H1 (cell line): Measurements from ENCODE around the gene GFOD1. TPM values are rescaled to one million over a fixed set of nuclear protein-coding genes. Genes with fewer than 3 reads are reported as not detected.

Experiments used
- CTCF ChIA-PET: fragments of 300-600 bp; sonication (Branson Sonifier 250); formaldehyde crosslinking; loops from one replicate; lab custom pipeline; 2021; ENCODE audit not compliant: partially characterized antibody; lab: Charles Lee
- POLR2A ChIA-PET: fragments of 300-600 bp; sonication (Branson Sonifier 250); formaldehyde crosslinking; loops from one replicate; lab custom pipeline; 2021; ENCODE audit warnings: inconsistent platforms; ENCODE audit not compliant: partially characterized antibody; lab: Charles Lee
- DNase-seq, 2 experiments: peaks; one replicate each; pipeline versions ENCODE4 v3.0.0 to v3.0.0-alpha.2; 2010 to 2022; ENCODE audit warnings: low spot score in 2 of 2, low read depth in 1 of 2, mixed read lengths in 1 of 2
- FAIRE-seq: peaks from 2 replicates; lab custom pipeline; 2011; peaks lifted over from hg19 to GRCh38; lab: Jason Lieb, UNC
- H2AFZ ChIP-seq: 2 replicates; pipeline ENCODE4 v1.8.1; 2012; ENCODE audit warnings: low read length, inconsistent platforms
- H2AK5ac ChIP-seq: 2 replicates; pipeline ENCODE4 v1.6.1; 2013; ENCODE audit warnings: low read depth, low read length
- H2BK120ac ChIP-seq: replicated peaks from 2 replicates; pipeline ENCODE3; 2013; ENCODE audit warnings: low read depth, low read length, inconsistent platforms
- H2BK12ac ChIP-seq: 2 replicates; pipeline ENCODE4 v1.6.1; 2013; ENCODE audit warnings: low read depth, low read length
- H2BK15ac ChIP-seq: 2 replicates; pipeline ENCODE4 v1.6.1; 2013; ENCODE audit warnings: low read length
- H2BK20ac ChIP-seq: 2 replicates; pipeline ENCODE4 v1.6.1; 2013; ENCODE audit warnings: low read length
- H2BK5ac ChIP-seq: 2 replicates; pipeline ENCODE4 v1.6.1; 2013; ENCODE audit warnings: low read depth, low read length
- H3K14ac ChIP-seq: 2 replicates; pipeline ENCODE4 v1.6.1; 2013; ENCODE audit warnings: inconsistent platforms; ENCODE audit not compliant: insufficient read length
- H3K18ac ChIP-seq: 2 replicates; pipeline ENCODE4 v1.6.1; 2013; ENCODE audit warnings: low read length; ENCODE audit errors: extremely low read depth
- H3K23ac ChIP-seq: 2 replicates; pipeline ENCODE4 v1.6.1; 2013; ENCODE audit warnings: inconsistent platforms; ENCODE audit not compliant: insufficient read length
- H3K23me2 ChIP-seq: 2 replicates; pipeline ENCODE4 v1.6.1; 2013; ENCODE audit warnings: low read depth, low read length
- H3K27ac ChIP-seq: 2 replicates; pipeline ENCODE4 v1.6.1; 2011; ENCODE audit warnings: low read depth, low read length, inconsistent platforms
- H3K27me3 ChIP-seq, 4 experiments: replicated peaks in 1 of 4; 1 replicate in 1 of 4; 2 replicates in 3 of 4; pipeline versions ENCODE4 v1.6.1 to v1.8.1; 2011 to 2013; ENCODE audit warnings: low read length in 3 of 4, mild to moderate bottlenecking in 3 of 4, inconsistent platforms in 2 of 4, mixed read lengths in 2 of 4, moderate library complexity in 1 of 4; ENCODE audit not compliant: control insufficient read depth in 3 of 4, insufficient read depth in 3 of 4; ENCODE audit errors: extremely low read depth in 1 of 4
- H3K36me3 ChIP-seq, 4 experiments: 2 replicates each; pipeline versions ENCODE4 v1.6.1 to v1.8.1; 2011 to 2013; ENCODE audit warnings: mild to moderate bottlenecking in 4 of 4, low read length in 3 of 4, moderate library complexity in 2 of 4, control low read depth in 1 of 4, inconsistent platforms in 1 of 4; ENCODE audit not compliant: insufficient read depth in 4 of 4, control insufficient read depth in 2 of 4
- H3K4ac ChIP-seq: replicated peaks from 2 replicates; pipeline ENCODE3; 2013; ENCODE audit warnings: low read length, low read depth, mixed read lengths, inconsistent platforms; ENCODE audit not compliant: insufficient read length
- H3K4me1 ChIP-seq, 4 experiments: replicated peaks in 1 of 4; 1 replicate in 1 of 4; 2 replicates in 3 of 4; pipeline versions ENCODE4 v1.6.1 to v1.8.1; 2011 to 2013; ENCODE audit warnings: low read length in 3 of 4, inconsistent platforms in 2 of 4, mixed read lengths in 1 of 4; ENCODE audit not compliant: insufficient read depth in 4 of 4, control insufficient read depth in 3 of 4
- H3K4me2 ChIP-seq, 2 experiments: 2 replicates each; pipeline versions ENCODE4 v1.6.1 to v1.8.1; 2011 to 2013; ENCODE audit warnings: low read depth in 2 of 2, low read length in 2 of 2, control low read depth in 1 of 2, inconsistent platforms in 1 of 2, mild to moderate bottlenecking in 1 of 2; ENCODE audit not compliant: insufficient read depth in 1 of 2
- H3K4me3 ChIP-seq, 4 experiments: fragments of 200-600, 300-600 bp in 1 of 4; sonication (generic), shearing (Covaris generic), sonication (Bioruptor Twin) in 1 of 4; 2 replicates each; pipeline versions ENCODE4 v1.5.1 to v1.8.1; 2011 to 2016; ENCODE audit warnings: low read length in 4 of 4, low read depth in 3 of 4, control low read depth in 2 of 4, inconsistent platforms in 2 of 4, mild to moderate bottlenecking in 2 of 4, mixed read lengths in 1 of 4, moderate library complexity in 1 of 4; ENCODE audit not compliant: insufficient read depth in 2 of 4; ENCODE audit errors: extremely low read depth in 1 of 4
- H3K56ac ChIP-seq: replicated peaks from 2 replicates; pipeline ENCODE3; 2013; ENCODE audit warnings: low read depth, mild to moderate bottlenecking, mixed read lengths, low read length, inconsistent platforms; ENCODE audit not compliant: insufficient read length
- H3K79me1 ChIP-seq: 2 replicates; pipeline ENCODE4 v1.6.1; 2013; ENCODE audit warnings: low read depth, low read length, control low read depth
- H3K79me2 ChIP-seq, 2 experiments: 2 replicates each; pipeline versions ENCODE4 v1.6.1 to v1.8.1; 2012 to 2013; ENCODE audit warnings: low read length in 2 of 2, mild to moderate bottlenecking in 2 of 2, inconsistent platforms in 1 of 2; ENCODE audit not compliant: insufficient read depth in 2 of 2, control insufficient read depth in 1 of 2
- H3K9ac ChIP-seq, 4 experiments: replicated peaks in 1 of 4; 1 replicate in 1 of 4; 2 replicates in 3 of 4; pipeline versions ENCODE4 v1.6.1 to v1.8.1; 2011 to 2013; ENCODE audit warnings: low read depth in 3 of 4, low read length in 3 of 4, control low read depth in 2 of 4, mild to moderate bottlenecking in 2 of 4, moderate library complexity in 2 of 4, inconsistent platforms in 1 of 4; ENCODE audit errors: extremely low read depth in 1 of 4
- H3K9me3 ChIP-seq, 2 experiments: 2 replicates each; pipeline versions ENCODE4 v1.6.1 to v1.8.1; 2012 to 2013; ENCODE audit warnings: mild to moderate bottlenecking in 2 of 2, moderate library complexity in 2 of 2, control low read depth in 1 of 2, inconsistent platforms in 1 of 2, low read depth in 1 of 2, low read length in 1 of 2, mixed read lengths in 1 of 2; ENCODE audit not compliant: insufficient read depth in 2 of 2
- H4K20me1 ChIP-seq, 2 experiments: replicated peaks in 1 of 2; 2 replicates each; pipeline versions ENCODE3 to v1.8.1; 2011 to 2013; ENCODE audit warnings: inconsistent platforms in 2 of 2, low read length in 2 of 2, mild to moderate bottlenecking in 1 of 2; ENCODE audit not compliant: insufficient read depth in 2 of 2, control insufficient read depth in 1 of 2
- H4K5ac ChIP-seq: 2 replicates; pipeline ENCODE4 v1.6.1; 2013; ENCODE audit warnings: low read length, low read depth, mixed read lengths, inconsistent platforms; ENCODE audit not compliant: insufficient read length
- H4K8ac ChIP-seq: 2 replicates; pipeline ENCODE4 v1.8.0; 2013; ENCODE audit warnings: mild to moderate bottlenecking, moderate library complexity, low read length, inconsistent platforms; ENCODE audit not compliant: insufficient read depth; ENCODE audit errors: extremely low read depth
- H4K91ac ChIP-seq: replicated peaks from 2 replicates; pipeline ENCODE3; 2013; ENCODE audit warnings: low read length, mixed read lengths, inconsistent platforms; ENCODE audit not compliant: insufficient read length
- BCL11A ChIP-seq, 2 experiments: IDR thresholded peaks; one replicate each; pipeline ENCODE4 v1.6.1; 2011; ENCODE audit warnings: low read depth in 2 of 2, low read length in 2 of 2, mild to moderate bottlenecking in 2 of 2
- CREB1 ChIP-seq: IDR thresholded peaks from 2 replicates; pipeline ENCODE4 v1.6.1; 2012; ENCODE audit warnings: inconsistent platforms
- E2F6 ChIP-seq: IDR thresholded peaks from 2 replicates; pipeline ENCODE4 v1.6.1; 2012; ENCODE audit warnings: inconsistent platforms
- EGR1 ChIP-seq: IDR thresholded peaks from 2 replicates; pipeline ENCODE4 v1.6.1; 2011; ENCODE audit warnings: low read depth, low read length, borderline replicate concordance
- EP300 ChIP-seq, 2 experiments: IDR thresholded peaks; 1 replicate in 1 of 2; 2 replicates in 1 of 2; pipeline ENCODE4 v1.6.1; 2011 to 2012; ENCODE audit warnings: low read depth in 2 of 2, low read length in 2 of 2, mild to moderate bottlenecking in 2 of 2, borderline replicate concordance in 1 of 2, inconsistent platforms in 1 of 2, moderate library complexity in 1 of 2
- HDAC2 ChIP-seq, 2 experiments: fragments of 300-600 bp in 1 of 2; sonication (generic) in 1 of 2; IDR thresholded peaks; 2 replicates each; pipeline ENCODE4 v1.6.1; 2011 to 2012; ENCODE audit warnings: low read depth in 2 of 2, low read length in 2 of 2, mild to moderate bottlenecking in 2 of 2, moderate library complexity in 2 of 2, borderline replicate concordance in 1 of 2, inconsistent platforms in 1 of 2
- KDM5A ChIP-seq: fragments of 200-600 bp; IDR thresholded peaks from 2 replicates; pipeline ENCODE4 v1.7.1; 2012; ENCODE audit warnings: mild to moderate bottlenecking, low read length, inconsistent platforms, mixed read lengths
- RNF2 ChIP-seq: fragments of 200-900, 300-1000 bp; sonication (generic); IDR thresholded peaks from 2 replicates; pipeline ENCODE4 v1.7.1; 2016; ENCODE audit warnings: borderline replicate concordance, low read depth, mild to moderate bottlenecking, antibody characterized with exemption, low read length; ENCODE audit not compliant: poor library complexity, severe bottlenecking; ENCODE audit errors: missing control alignments
- SIX5 ChIP-seq: IDR thresholded peaks from 2 replicates; pipeline ENCODE4 v1.6.1; 2011; ENCODE audit warnings: mild to moderate bottlenecking, low read depth, low read length
- TCF12 ChIP-seq: IDR thresholded peaks from 2 replicates; pipeline ENCODE4 v1.6.1; 2011; ENCODE audit warnings: low read depth, mild to moderate bottlenecking, low read length
- WGBS, 2 experiments: shearing (Covaris generic) in 1 of 2; methylation state at CpG; one replicate each; pipeline versions ENCODE4 v1.1.6 to v1.1.7; 2013 to 2015; ENCODE audit warnings: low lambda C conversion rate in 2 of 2, mixed read lengths in 2 of 2, inconsistent platforms in 1 of 2, low coverage in 1 of 2, missing lambda C conversion rate in 1 of 2; ENCODE audit not compliant: insufficient replicate concordance in 2 of 2, insufficient coverage in 1 of 2, insufficient read length in 1 of 2; ENCODE audit errors: extremely low coverage in 1 of 2, missing lambda C conversion rate in 1 of 2; 5-methylcytosine and 5-hydroxymethylcytosine counted together
- polyA plus RNA-seq, 7 experiments: library from polyadenylated mRNA; depleted of rRNA in 3 of 7; stranded (reverse) in 5 of 7; unstranded in 2 of 7; fragments of >200 nt in 5 of 7; fragments of 200-250 nt in 2 of 7; gene quantifications; 1 replicate in 5 of 7; 2 replicates in 1 of 7; 4 replicates in 1 of 7; pipeline versions ENCODE4 v1.2.1 to v1.2.3, GENCODE V29; 2011 to 2013; ENCODE audit warnings: missing spikeins in 2 of 7, mixed read lengths in 2 of 7
- total RNA-seq: library from RNA; stranded (reverse); fragmentation: NEBNext Ultra II Directional; extraction: Animal tissue kit (Norgen Biotek cat#: 25700); gene quantifications from 2 replicates; pipeline ENCODE4 v1.2.1, GENCODE V29; 2021
- TF ChIP-seq, protein P1 (sequence below): IDR thresholded peaks from 2 replicates; pipeline ENCODE4 v1.6.1; 2011; ENCODE audit warnings: low read depth, mild to moderate bottlenecking, low read length; ENCODE audit not compliant: insufficient read depth

The GFOD1 gene
- total and polyA plus RNA-seq, 2 of the 8 experiments (the other 6 are each of a cell fraction or from before 2014, with no cell fraction given): 2.5 to 8.8 TPM

GRCh38 chr6:13420269-13420668, 67.1 kb downstream of the GFOD1 start:
- CTCF ChIA-PET: interaction anchor here (0.8 to 2.7 kb wide), 5 partner anchors 8 to 155 kb away, joined by 3 to 12 read pairs (median 3); no protein-coding TSS in a partner anchor

More at GRCh38 chr6:13420269-13420668, 67.1 kb downstream of the GFOD1 start:
- H2AFZ ChIP-seq: no peak overlapping the region
- FAIRE-seq (no peak), DNase-seq (no peak)
- H2BK120ac ChIP-seq: no peak overlapping the region
- POLR2A ChIA-PET: interaction anchor here (0.8 kb wide), 1 partner anchor 34 kb away, joined by 3 read pairs; no protein-coding TSS in a partner anchor
- no peak overlapping the region for H4K5ac ChIP-seq
- H4K91ac ChIP-seq: no peak overlapping the region
- 99% methylated on average over 5 of the region's 6 CpGs; no CpG with 5 or more reads in 1 of the 2 experiments for WGBS, 2 experiments
- H4K8ac ChIP-seq: no peak overlapping the region
- H3K4me1 ChIP-seq: peaks cover 12 to 19% (median 14%) of the 10 kb centered on the region in 4 experiments; a peak in 6 of 7 replicates
- H3K27me3 ChIP-seq: no peaks in the 10 kb centered on the region
- H3K9me3 ChIP-seq: no peaks in the 10 kb centered on the region
- H3K9ac ChIP-seq: no peak overlapping the region
- no peak overlapping the region; the same call in 1 of the 2 replicates for H2BK15ac ChIP-seq
- H4K20me1 ChIP-seq: no peaks in the 10 kb centered on the region
- peak overlapping the region; percentile 89; the same call in 1 of the 2 replicates for H2BK20ac ChIP-seq
- H3K79me1 ChIP-seq: no peaks in the 10 kb centered on the region
- H3K4me3 ChIP-seq: no peak overlapping the region
- H3K56ac ChIP-seq: no peak overlapping the region
- peak overlapping the region; percentile 94 for H2BK12ac ChIP-seq
- H3K23ac ChIP-seq: no peak overlapping the region
- H3K23me2 ChIP-seq: no peaks in the 10 kb centered on the region
- peak overlapping the region; percentile 57; the same call in 1 of the 2 replicates for H2BK5ac ChIP-seq
- no peaks in the 10 kb centered on the region for H3K79me2 ChIP-seq
- H3K4me2 ChIP-seq: no peak overlapping the region
- no peak overlapping the region for H3K4ac ChIP-seq
- no peak overlapping the region for H3K14ac ChIP-seq
- peak overlapping the region; percentile 96; the same call in 1 of the 2 replicates for H2AK5ac ChIP-seq
- H3K27ac ChIP-seq: no peak overlapping the region
- no peaks in the 10 kb centered on the region for H3K36me3 ChIP-seq
- no peak overlapping the region for H3K18ac ChIP-seq
- no peak for TF ChIP-seq SIX5
- no peak for TF ChIP-seq RNF2
- TF ChIP-seq CREB1: no peak
- TF ChIP-seq, protein P1, sequence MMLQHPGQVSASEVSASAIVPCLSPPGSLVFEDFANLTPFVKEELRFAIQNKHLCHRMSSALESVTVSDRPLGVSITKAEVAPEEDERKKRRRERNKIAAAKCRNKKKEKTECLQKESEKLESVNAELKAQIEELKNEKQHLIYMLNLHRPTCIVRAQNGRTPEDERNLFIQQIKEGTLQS: no peak
- no peak for TF ChIP-seq E2F6
- TF ChIP-seq KDM5A: no peak
- TF ChIP-seq EP300 (IDR thresholded peaks at IDR 0.05; ENCODE audit: borderline replicate concordance in 1 of 2, low read depth in 2 of 2, low read length in 2 of 2): no peak
- TF ChIP-seq EGR1: no peak
- TF ChIP-seq HDAC2 (IDR thresholded peaks at IDR 0.05; ENCODE audit: borderline replicate concordance in 1 of 2, low read depth in 2 of 2, low read length in 2 of 2): no peak
- no peak for TF ChIP-seq TCF12
- TF ChIP-seq BCL11A (IDR thresholded peaks at IDR 0.05; ENCODE audit: low read depth in 2 of 2, low read length in 2 of 2): no peak
